GM19193 (cell line): Measurements from ENCODE around the gene ANO2.

Experiments used
- POLR2A ChIP-seq: IDR thresholded peaks from 4 replicates; pipeline ENCODE4 v1.6.1; 2011; ENCODE audit not compliant: insufficient read depth, insufficient read length; ENCODE audit errors: extremely low read depth

The ANO2 gene

GRCh38 chr12:5694759-5695409 lies 250.2 kb downstream of the ANO2 start:
- TF ChIP-seq POLR2A = no peak

DNA sequence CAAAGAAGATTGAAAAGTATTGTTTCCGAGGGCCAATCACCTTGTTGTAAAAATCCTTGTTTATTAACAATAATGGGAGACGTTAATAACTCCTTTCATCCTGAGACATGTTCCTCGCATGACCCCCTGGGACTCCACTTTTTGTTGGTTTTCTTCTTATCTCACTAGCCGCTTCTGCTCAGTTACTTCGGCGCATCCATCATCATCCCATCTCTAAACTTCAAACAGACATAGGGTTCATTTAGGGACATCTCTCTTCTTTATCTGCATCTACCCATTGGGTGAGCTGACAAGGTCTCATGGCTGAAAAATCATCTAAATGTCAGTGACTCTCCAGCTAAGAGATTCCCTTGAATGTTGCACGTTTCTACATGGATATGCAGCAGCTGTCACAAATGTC lies 252.2 kb downstream of the ANO2 start:
- no peak for TF ChIP-seq POLR2A

DNA sequence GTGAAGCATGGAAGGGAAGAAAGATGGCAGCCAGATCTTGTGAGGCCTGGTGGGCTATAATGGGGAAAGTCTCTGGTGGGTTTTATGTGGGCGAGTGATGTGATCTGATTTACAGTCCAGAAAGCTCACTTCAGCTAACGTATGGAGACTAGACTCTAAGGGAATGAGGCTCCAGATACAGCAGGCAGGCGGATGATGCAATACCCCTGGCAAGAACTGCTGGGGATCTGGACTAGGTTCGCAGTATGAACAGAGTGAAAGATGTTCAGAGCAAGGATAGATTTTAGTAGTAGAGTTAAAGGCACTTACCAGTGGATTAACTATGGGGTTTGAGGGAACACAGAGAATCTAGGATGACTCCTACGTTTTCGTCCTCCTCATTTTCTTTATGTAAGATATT lies 253.1 kb downstream of the ANO2 start:
- TF ChIP-seq POLR2A = no peak

- no peak for TF ChIP-seq POLR2A
Measured at GRCh38 chr12:5690240-5690639, 254.8 kb downstream of the ANO2 start.

DNA sequence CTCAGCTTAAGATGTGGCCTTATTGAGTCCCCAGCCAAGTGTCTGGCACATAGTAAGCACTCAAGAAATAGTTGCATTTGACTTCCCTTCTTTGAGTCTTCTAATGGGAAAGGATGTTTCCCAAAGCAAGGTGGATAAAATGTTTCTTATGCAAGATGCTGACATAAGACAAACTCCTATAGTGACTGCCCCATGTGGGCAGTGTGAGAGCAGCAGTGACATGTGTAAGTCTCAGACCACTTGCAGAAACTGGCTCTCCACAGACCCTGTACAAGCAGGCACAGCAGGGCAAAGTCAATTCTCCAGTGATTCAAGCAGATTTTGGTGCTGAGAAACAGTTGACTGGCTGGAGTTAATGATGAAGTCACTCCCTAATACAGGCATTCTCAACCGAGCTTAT lies 255.3 kb downstream of the ANO2 start:
- no peak for TF ChIP-seq POLR2A

DNA sequence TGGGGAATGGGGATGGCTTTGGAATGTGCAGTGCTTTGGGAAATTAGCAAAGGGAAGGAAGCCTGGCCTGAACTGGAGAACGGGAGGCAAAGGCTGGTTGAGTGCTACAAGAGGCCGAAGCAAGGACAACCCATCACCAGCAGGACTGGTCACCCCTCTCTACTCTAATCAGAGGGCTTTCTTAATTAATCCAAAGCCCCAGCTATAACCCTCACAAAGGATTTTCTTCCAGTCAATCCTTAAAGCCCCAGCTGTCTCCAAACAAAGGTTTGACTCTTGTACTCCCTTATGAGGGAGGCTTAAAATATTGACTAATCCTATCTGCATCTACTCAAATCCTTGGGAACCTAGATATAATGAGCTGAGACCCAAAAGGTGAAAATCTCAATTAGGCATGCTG lies 256.8 kb downstream of the ANO2 start:
- no peak for TF ChIP-seq POLR2A

- no peak for TF ChIP-seq POLR2A
Measured at GRCh38 chr12:5685935-5686334, 259.1 kb downstream of the ANO2 start.

- TF ChIP-seq POLR2A = no peak
Measured at GRCh38 chr12:5684989-5685388, 260.1 kb downstream of the ANO2 start.

DNA sequence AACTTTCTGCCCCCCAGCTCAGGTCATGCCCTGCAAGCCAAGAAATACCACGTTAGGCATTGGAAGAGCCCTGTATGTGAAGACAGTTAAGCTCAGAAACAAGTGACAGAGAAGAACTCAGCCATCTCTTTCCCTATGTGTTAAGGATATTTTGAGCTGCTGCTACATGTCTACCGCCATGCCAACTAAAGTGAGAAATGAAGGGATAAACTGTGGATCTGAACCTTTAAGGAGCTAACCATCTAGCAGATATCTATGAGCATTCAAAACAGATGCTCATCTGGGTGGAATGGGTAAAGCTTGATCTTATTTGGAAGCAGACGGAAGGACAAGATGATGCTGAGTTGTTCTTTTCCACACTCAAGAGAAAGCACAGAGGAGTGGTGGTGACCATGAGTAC lies 262.5 kb downstream of the ANO2 start:
- TF ChIP-seq POLR2A = no peak

DNA sequence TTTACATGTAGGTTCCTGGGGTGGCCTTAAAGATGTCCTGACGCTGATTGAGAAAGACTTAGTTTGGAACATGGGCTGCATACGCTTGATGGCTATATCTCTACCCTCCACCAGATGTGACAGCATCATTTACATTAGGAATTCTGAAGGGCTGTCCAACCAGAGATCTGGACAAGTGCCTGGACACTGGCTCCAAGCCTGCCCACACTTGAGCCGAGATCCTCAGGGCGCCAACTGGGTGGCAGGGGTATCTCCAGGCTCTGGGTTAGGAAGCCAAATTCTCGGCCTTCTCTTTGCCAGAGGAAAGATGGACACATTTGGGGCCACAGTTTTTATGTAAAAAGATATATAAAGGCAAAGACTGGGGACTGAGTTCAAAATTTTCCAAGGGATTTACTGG lies 266.9 kb downstream of the ANO2 start:
- no peak for TF ChIP-seq POLR2A

DNA sequence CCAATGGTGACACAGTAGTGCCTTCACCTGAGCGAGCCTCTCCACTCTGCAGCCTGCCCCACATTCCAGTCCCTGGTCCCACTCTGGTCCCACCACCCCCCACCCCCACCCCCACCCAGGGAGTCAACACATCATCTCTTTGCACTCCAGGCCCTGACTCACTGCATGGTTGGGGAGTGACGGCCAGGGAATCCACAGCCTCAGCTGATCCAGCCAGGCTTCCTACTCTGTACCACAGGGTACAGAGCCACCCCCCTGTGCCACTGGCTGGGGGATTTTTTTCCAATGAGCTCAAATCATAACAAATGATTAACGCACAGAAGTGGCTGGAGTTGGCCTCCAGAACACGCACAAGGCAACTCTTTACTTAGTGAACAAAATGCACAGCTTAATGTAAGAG lies 279.4 kb downstream of the ANO2 start:
- no peak for TF ChIP-seq POLR2A

- TF ChIP-seq POLR2A = no peak
Measured at GRCh38 chr12:5661811-5662210, 283.2 kb downstream of the ANO2 start.

DNA sequence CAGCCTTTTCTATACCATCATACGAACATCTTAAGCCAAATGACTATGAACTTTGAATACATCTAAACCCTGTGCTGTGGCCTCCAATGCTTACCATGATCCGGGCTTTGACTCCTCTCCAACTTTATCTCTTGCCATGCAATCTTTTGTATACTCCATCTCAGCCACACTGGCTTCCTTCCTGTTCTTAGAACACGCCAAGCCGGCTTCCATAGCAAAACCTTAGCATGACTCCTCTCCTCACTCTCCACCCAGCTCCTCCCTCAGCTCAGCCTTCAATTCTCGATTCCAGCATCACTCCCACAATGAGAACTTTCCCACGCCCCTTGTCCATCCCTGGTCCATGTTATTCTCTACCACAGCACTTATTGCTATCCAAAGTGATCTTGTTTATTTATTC lies 284.8 kb downstream of the ANO2 start:
- no peak for TF ChIP-seq POLR2A

- no peak for TF ChIP-seq POLR2A
Measured at GRCh38 chr12:5656836-5657235, 288.2 kb downstream of the ANO2 start.

- TF ChIP-seq POLR2A = no peak
Measured at GRCh38 chr12:5655120-5655519, 289.9 kb downstream of the ANO2 start.

DNA sequence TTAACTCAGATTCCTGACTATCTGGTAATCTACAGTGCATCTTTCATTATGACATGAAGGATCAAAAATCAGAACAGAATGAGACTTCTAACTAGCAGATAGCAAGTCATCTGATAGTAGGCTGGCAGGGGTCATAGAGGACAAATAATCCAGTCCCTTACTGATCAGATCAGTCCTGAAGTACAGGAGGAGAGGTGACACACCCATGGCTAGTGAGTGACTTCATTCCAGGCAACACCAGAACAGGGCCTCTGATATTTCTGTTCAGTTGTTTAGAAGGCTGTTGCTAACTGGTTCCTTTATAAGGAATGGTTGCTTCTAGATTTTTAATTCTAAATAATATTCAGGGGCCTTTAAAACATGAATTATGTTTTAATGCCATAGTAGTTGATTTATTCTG lies 291.0 kb downstream of the ANO2 start:
- TF ChIP-seq POLR2A = no peak

DNA sequence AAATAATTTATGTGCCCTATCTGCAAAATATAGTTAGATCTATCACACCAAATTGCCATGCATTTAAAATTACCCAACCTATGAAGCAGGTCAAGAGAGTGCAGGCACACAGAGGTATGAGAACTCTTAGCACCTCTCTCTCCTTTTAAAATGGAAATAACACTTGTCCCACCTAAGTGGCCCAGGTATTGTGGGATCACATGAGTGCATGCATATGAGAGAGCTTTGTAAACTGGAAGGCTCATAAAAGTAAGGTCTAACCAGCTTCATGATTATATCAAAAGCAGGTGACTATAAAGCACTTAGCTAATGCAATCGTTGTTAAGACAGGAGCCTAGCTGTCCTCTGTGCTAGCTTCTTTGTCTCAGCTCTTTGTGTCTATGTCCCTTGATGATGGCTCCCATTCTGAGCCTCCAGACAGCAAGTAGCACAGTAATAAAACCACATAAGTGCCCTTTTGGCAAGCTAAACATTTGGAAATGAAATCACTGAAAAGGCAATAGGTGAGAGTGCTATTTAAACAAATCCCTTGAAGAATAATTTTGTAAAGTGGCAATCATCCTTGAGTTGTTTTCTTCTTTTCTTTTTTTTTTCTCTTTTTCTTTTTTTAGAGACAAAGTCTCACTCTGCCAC lies 294.1 kb downstream of the ANO2 start:
- no peak for TF ChIP-seq POLR2A

- no peak for TF ChIP-seq POLR2A
Measured at GRCh38 chr12:5650281-5650680, 294.8 kb downstream of the ANO2 start.
